ENCODE data around the gene RBM25. TPM values are rescaled to one million over a fixed set of nuclear protein-coding genes. Genes with fewer than 3 reads are reported as not detected.
"Not testable (repeated sequence)": the region's sequence is repeated elsewhere in the genome, so short reads cannot be mapped to it uniquely, and the experiment has no call there.

Gene RBM25
- total RNA-seq, 6 experiments from 2014 or later = 60.2 to 71.2 (median 64.1) TPM

GRCh38 chr14:73026243-73026844, 32.0 kb upstream of the RBM25 start:
- peaks cover 46% of the 10 kb centered on the region for H3K4me1 Mint-ChIP-seq (ENCODE audit: low read depth)
- H3K4me3 Mint-ChIP-seq = peak overlapping the region; percentile 99
- TF ChIP-seq, protein P1, sequence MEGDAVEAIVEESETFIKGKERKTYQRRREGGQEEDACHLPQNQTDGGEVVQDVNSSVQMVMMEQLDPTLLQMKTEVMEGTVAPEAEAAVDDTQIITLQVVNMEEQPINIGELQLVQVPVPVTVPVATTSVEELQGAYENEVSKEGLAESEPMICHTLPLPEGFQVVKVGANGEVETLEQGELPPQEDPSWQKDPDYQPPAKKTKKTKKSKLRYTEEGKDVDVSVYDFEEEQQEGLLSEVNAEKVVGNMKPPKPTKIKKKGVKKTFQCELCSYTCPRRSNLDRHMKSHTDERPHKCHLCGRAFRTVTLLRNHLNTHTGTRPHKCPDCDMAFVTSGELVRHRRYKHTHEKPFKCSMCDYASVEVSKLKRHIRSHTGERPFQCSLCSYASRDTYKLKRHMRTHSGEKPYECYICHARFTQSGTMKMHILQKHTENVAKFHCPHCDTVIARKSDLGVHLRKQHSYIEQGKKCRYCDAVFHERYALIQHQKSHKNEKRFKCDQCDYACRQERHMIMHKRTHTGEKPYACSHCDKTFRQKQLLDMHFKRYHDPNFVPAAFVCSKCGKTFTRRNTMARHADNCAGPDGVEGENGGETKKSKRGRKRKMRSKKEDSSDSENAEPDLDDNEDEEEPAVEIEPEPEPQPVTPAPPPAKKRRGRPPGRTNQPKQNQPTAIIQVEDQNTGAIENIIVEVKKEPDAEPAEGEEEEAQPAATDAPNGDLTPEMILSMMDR (IDR thresholded peaks at IDR 0.05) = no peak
- peaks cover 25% of the 10 kb centered on the region for H3K36me3 Mint-ChIP-seq (ENCODE audit: low read depth)
- DNase-seq = no peak
- H3K9me3 Mint-ChIP-seq = no peaks in the 10 kb centered on the region
- H3K27me3 Mint-ChIP-seq (ENCODE audit: insufficient read depth) = peaks cover 2% of the 10 kb centered on the region
- H3K27ac Mint-ChIP-seq = peak overlapping the region; percentile 84

DNA sequence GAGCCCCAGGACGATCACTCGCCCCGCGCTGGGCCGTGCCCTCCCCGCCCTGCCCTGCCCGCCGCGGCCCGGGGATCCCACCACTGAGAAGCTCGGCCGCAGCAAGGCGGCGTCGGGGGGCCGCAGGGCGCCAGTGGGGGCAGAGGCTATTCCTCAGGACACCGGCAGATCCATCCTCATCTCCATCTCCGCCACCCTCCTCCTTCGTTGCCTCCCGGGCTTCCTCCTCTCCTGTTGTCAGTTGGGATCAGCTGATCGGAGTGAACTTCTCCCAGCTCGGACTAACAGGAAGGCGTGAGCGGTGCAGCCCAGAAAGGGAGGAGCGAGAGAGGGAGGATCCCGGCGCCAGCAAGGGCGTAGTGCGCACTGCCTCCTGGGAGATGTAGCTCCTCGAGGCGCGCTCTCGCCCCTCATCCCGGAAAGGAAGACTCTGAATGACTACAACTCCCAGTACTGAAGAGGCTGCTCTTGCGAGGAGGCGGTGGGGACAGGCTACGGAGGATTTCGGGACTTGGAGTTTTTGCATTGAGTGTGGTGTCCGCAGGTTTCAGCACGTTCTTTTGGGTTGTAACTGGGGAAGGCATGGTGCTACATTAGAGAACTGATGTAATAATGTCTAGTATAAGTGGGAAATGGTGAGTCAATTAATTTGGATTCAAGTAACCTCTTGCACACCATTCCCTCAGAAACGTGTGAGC, 31.3 kb upstream of the RBM25 start, which contains the start of gene ZFYVE1:
TSS of gene ZFYVE1 (minus strand) at position 262 of the 698 bp plus-strand sequence. CDS start 2,598 bp downstream, outside the sequence.
- Mint-ChIP-seq H3K27ac (peak within 1 kb of the TSS; percentile 84), H3K4me1 (ENCODE audit: low read depth) (peaks cover 41% of the 10 kb centered on the region), H3K4me3 (peak within 1 kb of the TSS; percentile 99), H3K27me3 (ENCODE audit: insufficient read depth) (peaks cover 2% of the 10 kb centered on the region), H3K9me3 (no peaks in the 10 kb centered on the region), H3K36me3 (ENCODE audit: low read depth) (peaks cover 22% of the 10 kb centered on the region)
- peak; percentile 98 for DNase-seq
- TF ChIP-seq, protein P1 (IDR thresholded peaks at IDR 0.05) = no peak

DNA sequence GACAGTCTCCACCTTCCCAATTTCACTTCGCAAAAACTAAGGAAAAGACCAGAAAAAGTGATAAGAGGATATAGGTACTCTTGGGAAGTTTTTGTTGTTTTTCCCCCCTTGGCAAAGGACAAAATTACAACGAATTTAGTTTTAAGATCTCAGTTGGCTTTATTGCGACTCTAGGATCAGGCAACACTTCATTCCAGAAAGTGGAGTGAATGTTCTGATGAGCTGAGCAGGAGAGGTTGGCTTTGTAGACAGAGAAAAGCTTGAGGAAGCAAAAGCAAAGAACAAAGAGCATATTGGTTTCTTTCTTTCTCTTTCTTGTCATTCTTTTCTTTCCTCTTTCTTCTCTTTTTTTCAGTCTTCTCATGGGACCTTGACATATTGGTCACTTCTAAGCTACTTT, 30.8 kb upstream of the RBM25 start:
- Mint-ChIP-seq H3K36me3 (ENCODE audit: low read depth) (peaks cover 16% of the 10 kb centered on the region), H3K27me3 (ENCODE audit: insufficient read depth) (peaks cover 2% of the 10 kb centered on the region), H3K27ac (peak overlapping the region; percentile 83), H3K4me3 (peak overlapping the region; percentile 99), H3K4me1 (ENCODE audit: low read depth) (peaks cover 35% of the 10 kb centered on the region), H3K9me3 (no peaks in the 10 kb centered on the region)
- TF ChIP-seq, protein P1 (IDR thresholded peaks at IDR 0.05) = no peak
- DNase-seq = no peak

- DNase-seq = no peak
- Mint-ChIP-seq H3K4me3 (no peak overlapping the region), H3K4me1 (ENCODE audit: low read depth) (peaks cover 32% of the 10 kb centered on the region), H3K27me3 (ENCODE audit: insufficient read depth) (peaks cover 2% of the 10 kb centered on the region; the same call in 1 of the 2 replicates), H3K9me3 (no peaks in the 10 kb centered on the region), H3K36me3 (ENCODE audit: low read depth) (peaks cover 13% of the 10 kb centered on the region), H3K27ac (no peak overlapping the region)
- TF ChIP-seq, protein P1 (IDR thresholded peaks at IDR 0.05) = no peak
These were observed 30.4 kb upstream of the RBM25 start for GRCh38 chr14:73027984-73028383.

DNA sequence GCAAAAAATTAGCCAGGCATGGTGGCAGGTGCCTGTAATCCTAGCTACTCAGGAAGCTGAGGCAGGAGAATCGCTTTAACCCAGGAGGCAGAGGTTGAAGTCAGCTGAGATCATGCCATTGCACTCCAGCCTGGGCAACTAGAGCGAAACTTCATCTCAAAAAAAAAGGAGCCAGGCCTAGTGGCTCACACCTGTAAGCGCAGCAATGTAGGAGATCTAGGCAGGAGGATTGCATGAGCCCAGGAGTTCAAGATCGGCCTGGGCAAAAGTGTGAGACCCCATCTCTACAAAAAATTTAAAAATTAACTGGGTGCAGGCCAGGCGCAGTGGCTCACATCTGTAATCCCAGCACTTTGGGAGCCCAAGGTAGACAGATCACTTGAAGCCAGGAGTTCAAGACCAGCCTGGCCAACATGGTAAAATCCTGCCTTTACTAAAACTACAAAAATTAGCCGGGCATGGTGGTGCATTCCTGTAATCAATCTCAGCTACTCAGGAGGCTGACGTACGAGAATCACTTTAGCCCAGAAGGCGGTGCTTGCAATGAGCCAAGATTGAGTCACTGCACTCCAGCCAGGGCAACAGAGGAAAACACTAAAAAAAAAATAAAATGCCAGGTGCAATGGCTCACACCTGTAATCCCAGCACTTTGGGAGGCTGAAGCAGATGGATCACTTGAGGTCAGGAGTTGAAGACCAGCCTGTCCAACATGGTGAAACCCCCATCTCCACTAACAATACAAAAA, 21.5 kb upstream of the RBM25 start:
- H3K27me3 Mint-ChIP-seq (ENCODE audit: insufficient read depth); H3K4me3 Mint-ChIP-seq; H3K4me1 Mint-ChIP-seq (ENCODE audit: low read depth); H3K36me3 Mint-ChIP-seq (ENCODE audit: low read depth); H3K9me3 Mint-ChIP-seq: not testable (repeated sequence)
- peak; percentile 28 for DNase-seq
- peak overlapping the region; percentile 21; the same call in 1 of the 2 replicates for H3K27ac Mint-ChIP-seq
